ENCODE results near the gene IDE.
"Not testable (repeated sequence)": the region's sequence is repeated elsewhere in the genome, so short reads cannot be mapped to it uniquely, and the experiment has no call there.

Gene IDE

DNA sequence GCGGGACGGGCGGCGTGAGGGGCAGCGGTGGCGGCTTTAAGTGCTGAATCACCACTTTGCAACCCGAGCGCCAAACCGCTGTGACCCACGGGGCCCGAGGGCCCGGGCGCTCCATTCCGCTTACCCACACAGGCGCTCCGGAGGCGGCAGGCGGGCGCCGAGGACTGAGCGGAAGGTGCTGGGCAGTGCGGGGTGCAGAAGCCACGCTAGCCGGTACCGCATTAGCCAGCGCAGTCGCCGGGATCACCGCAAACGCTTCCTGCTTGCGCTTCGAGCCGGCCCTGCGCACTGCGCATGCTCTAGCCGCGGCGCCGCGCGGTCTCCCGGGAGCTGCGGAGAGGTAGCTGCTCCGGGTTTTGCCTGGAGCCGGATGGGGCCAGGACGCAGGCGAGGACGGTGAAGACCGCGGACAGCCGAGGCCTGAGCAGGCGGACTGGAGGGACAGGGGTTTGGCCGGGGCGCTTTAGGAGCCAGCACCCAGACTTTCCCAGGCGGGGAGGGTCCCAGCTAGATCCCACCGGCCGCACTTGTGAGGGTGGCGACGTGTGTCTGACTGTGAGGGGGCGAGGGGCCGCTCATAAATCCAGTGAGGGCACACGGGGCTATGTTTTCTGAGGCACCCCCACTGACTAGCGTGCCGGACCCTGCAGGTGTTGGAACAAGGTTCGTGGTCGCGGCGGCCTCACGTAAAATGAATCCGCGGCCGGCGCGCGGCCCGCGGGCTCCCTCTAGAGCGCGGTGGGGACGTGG lies at the start of gene IDE:
IDE (minus strand) TSS at position 296 of the 750 bp plus-strand sequence; CDS start at position 222, 74 bp downstream.
- DNase-seq (ENCODE audit: low spot score), result peak; percentile 87

DNA sequence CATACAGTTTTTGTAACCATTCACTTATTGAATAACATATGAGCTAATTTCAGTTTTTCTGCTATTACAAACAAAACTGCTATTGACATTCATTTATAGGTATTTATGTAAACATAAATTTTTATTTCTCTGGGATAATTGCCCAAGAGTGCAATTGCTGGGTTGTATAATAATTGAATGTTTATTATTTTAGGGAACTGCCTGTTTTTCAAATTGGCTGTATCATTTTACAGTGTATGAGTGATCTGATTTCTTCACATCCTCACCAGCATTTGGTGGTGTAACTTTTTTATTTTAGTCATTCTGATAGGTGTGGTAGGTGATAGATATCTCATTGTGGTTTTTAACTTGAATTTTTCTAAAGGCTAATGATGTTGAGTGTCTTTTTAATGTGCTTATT lies 45.5 kb upstream of the IDE start:
- DNase-seq (ENCODE audit: low spot score), result no peak

DNA sequence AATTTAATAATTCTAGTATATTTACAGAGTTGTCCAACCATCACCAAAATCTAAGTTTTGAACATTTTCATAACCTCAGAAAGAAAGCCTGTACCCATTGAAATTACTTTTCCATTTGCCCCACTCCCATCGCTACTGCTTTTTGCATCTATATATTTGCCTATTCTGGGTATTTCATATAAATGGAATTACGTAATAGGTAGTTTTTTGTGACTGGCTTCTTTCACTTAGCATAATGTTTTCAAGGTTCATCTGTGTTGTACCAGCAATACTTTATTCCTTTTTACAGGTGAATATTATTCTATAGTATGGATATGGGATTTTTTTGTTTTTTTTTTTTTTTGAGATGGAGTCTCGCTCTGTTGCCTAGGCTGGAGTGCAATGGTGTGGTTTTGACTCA lies 41.6 kb upstream of the IDE start:
- no peak for DNase-seq (ENCODE audit: low spot score)

DNA sequence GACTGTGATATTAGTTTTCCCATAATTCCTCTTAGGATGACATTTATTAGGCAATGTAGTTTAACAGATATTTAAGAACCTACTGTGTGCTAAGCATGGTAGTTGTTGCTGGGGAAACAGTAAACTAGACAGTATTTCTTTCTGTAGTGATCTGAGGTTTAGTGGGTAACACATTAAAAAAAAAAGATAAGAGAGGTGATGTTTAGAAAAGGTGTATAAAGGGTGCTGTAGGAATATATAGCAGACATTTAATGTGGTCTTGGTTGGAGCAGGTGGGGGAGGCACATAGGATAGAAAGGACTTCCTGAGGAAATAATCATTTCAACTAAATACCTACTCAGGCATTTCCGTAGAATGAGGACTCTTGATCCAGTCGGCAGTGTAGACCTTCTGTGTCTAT lies 30.9 kb upstream of the IDE start:
- no peak for DNase-seq (ENCODE audit: low spot score)

DNA sequence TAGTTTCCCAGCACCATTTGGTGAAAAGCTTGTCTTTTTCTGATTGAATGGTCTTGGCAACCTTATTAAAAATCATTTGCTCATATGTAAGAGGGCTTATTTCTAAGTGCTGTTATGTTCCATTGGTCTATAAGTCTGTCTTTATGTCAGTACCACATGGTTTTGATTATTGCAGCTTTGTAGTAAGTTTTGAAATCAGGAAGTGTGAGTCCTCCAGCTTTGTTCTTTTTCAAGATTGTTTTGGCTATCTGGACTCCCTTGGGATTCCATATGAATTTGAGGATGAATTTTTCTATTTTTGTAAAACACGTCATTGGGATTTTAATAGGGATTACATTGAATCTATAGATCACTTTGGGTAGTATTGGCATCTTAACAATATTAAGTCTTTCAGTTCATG lies 24.4 kb upstream of the IDE start:
- no peak for DNase-seq (ENCODE audit: low spot score)

DNA sequence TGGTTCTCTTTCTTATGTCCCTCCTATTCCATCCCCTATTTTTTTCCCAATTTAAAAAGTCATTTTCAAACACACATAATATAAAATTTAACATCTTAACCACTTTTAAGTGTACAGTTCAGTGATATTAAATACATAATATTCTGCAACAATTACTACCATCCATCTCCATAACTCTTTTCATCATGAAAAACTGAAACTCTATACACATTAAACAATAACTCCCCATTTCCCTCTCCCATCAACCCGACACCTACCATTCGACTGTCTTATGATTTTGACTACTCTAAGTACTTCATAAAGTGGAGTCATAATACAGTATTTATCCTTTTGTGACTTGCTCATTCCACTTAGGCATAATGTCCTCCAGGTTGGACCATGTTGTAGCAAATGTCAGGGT lies 21.6 kb upstream of the IDE start:
- no peak for DNase-seq (ENCODE audit: low spot score)

DNA sequence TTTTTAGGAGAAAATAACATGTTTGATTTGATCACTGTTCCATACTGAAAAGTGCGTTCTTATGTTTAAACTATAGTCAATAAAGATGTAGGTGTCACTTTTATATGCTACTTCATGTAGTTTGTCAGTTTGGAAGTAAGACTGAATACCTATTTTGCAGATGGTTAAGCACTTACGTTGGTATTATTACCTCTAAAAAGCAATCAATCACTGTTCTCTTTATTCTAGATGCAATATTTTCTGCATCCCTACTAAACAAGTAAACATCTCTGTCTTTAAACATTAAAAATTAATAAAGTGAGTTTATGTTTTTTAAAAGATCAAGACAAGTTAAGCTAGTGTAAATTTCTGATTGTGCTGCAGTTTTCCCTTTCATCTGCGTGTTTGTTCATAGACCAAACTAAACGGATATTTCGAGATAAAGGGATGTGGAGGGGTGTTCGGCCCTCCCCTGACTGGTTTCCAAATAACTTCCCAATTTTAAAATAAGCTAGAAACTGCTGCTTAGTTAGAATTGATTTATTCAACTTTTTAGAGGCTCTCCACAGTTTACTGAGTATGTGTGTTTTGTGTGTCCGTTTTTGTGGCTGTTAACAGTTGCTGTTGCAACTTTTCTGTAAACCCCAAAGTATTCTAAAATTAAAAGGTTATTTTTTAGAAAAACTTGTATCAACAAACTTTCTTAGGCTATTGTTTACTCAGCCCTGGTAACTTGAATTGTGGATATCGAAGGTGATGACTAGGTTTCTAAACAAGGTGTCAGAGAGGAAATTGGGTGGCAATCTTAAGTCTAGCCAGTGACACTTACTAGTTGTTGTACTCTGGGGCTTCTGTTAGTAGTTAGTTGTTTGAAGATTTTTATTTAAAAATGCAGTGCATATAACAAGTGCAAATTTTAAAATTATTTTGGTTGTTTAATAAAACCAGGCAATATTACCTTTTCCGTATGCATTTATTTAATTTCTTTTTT lies 20.0 kb upstream of the IDE start:
- DNase-seq (ENCODE audit: low spot score), result peak; percentile 49

DNA sequence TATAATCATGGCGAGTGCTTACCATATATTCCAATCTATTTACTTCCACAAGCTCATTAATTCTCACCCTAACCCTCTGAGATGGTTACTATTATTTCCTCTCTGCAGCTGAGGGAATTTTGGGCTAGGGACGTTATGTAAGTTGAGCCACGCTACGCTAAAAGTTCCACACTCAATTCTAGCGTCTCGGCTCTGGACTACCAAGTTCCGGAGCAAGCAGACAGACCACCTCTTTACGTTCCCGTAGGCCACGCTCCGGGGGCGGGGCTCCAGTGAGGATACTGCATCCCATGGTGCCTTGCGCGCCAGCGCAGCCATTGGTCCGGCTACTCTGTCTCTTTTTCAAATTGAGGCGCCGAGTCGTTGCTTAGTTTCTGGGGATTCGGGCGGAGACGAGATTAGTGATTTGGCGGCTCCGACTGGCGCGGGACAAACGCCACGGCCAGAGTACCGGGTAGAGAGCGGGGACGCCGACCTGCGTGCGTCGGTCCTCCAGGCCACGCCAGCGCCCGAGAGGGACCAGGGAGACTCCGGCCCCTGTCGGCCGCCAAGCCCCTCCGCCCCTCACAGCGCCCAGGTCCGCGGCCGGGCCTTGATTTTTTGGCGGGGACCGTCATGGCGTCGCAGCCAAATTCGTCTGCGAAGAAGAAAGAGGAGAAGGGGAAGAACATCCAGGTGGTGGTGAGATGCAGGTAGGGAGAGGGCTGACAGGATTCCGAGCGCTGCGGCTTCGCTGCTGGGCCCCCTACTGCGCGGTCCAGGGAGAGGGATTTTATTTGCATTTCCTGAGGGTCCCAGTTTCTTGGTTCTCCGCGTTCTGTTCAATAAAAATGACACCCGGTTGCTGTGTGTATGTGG lies 19.1 kb upstream of the IDE start, which contains the start of gene KIF11:
KIF11 (plus strand) TSS at position 370 of the 858 bp plus-strand sequence; CDS start at position 616, 246 bp downstream.
- peak; percentile 98 for DNase-seq (ENCODE audit: low spot score)

DNA sequence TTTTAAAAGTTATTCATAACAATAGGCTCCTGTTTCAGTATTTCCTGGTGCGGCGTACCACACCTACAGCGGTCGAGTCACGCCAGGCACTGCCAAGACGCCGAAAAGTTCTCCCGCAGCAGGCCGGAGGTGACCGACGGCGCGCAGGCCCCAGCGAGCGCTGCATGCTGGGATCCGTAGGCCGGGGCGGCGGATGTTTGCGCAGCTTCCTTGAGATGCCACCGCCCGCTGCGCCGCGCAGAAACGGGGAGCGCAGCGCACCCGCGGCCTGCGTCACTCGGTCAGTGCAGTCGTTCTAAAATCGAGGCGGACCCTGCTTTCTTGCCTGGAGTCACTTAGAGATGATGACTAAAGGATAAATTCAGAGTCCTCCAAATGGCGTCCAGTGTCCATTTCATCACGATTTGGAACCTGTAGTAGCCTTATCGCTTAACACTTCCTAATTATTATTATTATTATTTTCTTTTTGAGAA lies 17.7 kb upstream of the IDE start:
- DNase-seq (ENCODE audit: low spot score), result peak; percentile 93

DNA sequence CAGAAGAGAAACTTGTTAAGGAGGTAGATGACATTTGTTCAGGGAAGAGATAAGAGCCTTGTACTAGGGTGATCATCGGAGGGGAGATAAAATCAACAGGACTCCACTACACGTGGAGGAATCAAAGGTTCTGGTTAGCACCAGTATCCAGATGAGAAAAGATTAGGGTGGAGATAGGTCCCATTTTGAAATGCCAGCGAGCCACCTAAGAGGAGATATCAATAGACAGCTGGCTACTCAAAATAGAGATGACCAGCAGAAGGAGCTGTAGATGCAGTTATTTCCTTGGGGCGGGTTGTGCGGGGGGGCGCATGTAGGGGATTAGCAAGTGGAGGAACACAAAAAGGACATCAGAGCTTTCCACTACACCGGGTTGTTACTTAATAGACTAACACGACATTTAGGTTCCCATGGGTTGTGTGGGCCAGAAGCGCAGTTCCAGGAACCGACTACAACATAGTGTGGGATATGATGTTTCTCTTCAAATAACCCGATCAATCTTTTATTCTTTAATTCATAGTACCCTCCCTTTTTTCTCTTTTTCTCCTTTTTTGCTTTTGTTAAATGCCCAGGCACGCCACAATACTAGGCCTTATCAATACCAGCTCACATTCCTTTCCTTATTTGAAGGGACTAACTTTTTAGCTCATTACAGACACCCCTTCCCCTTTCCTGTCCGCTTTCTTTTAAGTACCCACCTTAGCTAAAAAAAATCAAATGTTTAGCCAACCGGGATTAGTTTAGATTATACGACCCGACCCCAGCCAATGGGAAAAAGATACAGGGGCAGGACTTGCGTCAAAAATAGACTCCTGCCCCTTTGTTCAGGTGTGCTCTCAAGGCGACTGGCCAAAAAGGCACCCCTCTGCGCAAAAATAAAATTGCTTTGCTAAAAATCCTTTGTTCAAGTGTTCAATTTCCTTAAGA lies 17.0 kb upstream of the IDE start:
- DNase-seq (ENCODE audit: low spot score), result no peak

DNA sequence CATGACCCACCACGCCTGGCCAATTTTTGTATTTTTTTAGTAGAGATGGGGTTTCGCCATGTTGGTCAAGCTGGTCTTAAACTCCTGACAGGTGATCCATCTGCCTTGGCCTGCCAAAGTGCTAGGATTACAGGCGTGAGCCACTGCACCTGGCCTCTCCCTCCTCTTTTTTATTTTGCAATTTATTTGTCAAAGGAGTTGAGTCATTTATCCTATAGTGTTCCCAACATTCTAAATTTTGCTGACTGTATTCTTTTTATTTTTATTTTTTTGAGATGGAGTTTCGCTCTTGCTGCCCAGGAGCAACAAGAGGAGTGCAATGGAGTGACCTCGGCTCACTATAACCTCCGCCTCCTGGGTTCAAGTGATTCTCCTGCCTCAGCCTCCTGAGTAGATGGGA lies 8.5 kb upstream of the IDE start:
- DNase-seq (ENCODE audit: low spot score), result not testable (repeated sequence)

DNA sequence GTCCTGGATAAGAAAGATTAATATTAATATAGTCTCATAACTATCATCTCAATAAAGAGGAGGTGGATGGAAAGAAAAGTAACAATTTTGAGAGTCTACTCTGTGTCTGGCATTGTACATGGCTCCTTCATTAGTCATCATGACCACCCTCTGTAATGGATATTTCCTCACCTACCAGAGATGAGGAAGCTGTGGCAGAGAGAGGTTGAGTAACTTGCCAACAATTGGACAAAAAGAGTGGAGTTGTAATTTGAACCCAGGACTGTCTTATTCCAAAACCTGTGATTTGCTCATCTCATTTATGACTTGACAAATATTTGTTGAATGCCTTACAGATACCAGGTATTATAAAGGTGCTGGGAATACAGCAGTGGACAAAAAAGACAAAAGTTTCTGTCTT lies 2.1 kb upstream of the IDE start:
- DNase-seq (ENCODE audit: low spot score), result no peak

DNA sequence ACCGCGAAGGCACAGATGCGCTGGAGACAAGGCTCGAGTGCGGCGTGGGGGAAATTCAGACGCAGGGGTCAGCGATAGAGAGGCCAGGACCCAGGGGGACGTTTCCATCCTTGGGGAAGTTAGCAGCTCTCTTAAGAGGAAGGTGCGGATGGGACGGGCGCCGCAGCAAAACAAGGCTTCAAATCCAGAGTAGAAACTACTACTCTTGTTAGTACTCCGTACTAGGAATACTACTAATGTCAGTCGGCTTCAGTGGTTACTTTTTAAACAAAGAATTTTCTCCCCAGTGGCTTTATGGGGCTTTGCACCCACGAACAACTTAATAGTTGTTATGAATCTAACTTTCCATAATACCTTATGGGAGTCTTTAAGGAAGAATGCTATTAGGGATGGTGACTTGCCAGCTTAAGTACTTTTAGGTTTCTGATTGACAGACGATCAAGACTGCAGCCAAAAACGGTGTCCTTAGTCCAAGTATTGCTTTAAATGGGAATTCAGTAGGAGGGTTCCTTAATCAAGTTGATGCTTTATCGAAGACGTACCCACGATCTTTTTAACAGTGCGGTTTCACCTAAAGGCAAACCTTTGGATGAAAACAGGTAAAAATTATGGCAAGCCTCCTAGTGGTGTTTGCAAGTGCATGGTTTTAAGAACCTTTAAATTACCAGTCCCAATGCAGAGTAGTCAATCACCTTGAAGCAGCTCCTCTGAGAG lies 812 bp upstream of the IDE start:
- DNase-seq (ENCODE audit: low spot score), result no peak

DNA sequence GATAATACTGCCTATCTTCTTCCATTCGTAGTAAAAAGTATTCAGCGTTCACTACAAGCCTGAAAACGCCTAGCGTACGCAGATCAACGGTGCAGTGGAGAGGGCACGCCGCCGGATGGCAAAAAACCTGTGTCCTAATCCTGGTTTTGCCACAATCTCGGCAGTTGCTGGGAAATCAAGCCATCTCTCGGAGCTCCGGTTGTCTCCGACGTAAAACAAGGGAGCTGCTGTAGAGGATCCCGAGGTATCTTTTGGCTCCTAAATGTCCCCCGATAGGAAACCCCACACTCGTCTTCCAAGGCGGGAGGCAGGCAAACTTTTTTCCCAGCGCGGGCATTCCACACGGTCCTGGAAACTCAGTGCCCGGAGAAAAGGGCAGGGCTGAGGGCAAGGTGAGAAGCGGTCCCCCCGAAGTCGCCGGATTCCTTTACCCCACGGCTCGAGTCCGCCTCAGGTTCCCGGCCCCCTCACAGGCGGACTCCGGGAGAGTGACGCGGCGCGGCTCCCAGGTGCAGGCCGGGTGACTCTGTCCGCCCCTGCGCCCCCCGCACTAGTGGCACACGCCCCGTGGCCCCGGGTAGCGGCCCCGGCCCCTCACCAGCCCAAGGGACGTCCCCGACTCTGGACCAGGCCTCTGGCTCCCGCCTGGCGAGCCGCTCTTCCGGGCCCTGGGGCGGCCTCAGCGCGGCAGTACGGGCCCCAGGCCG lies 649 bp downstream of the IDE start:
- DNase-seq (ENCODE audit: low spot score), result no peak

DNA sequence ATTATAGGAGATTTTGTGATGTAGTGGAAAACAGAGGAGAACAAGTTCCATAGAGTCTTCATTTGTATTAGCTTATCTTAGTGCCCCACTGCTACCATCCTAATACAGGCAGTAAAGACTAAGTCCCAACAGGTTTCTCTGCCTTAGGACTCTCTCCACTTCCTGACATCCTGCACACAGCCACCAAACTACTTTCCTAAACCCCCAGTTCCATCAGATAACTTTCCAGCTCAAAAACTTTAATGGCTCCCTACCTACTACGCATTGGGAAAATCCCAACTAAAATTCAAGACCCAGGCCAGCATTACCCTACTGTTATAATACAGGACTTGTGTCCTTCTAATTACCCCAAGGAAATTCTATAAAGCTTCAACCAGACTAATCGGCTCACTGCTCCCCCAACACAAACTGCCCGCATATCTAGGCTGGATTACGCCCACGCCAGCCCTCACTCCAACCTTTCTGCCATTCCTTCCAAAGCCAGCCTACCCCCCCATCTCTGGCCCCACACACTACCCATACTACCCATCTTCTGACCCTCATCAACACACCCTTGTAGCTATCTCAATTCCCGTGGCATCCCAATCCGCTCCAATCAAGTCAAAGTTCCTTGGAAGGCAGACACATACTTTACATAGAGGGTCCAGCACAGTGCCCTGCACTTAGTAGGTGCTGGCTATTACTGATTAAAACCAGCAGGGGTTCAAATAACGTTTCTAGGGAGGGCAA lies 1.4 kb downstream of the IDE start:
- DNase-seq (ENCODE audit: low spot score), result no peak

DNA sequence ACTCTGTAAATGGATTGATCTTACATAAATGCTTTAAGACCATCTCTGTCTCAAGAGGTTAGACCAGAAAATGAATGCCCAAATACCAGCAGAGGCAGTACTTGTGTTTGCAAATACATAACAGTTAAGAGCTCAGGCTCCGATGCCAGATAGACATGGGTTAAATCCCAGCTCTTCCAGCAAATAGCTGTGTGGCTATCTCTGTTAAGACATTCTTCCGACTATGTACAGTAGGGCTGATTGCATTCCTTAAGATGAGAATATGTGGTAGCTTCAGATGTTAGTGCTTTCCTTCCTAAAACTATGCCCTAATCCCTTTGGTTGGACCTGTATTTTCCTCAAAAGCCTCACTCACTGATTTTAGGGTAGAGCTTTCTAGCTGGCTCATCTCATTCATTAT lies 2.2 kb downstream of the IDE start:
- no peak for DNase-seq (ENCODE audit: low spot score)

DNA sequence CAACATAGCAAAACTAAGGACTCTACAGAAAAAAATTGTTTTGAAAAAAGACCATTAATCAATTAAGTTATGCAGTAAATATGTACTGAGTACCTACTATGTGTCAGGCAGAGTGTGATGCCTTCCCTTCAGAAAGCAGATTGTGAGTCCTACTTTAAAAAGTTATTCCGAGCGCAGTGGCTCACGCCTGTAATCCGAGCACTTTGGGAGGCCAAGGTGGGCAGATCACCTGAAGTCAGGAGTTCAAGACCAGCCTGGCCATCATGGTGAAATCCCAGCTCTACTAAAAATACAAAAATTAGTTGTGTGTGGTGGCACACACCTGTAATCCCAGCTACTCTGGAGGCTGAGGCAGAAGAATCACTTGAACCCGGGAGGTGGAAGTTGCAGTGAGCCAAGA lies 4.2 kb downstream of the IDE start:
- DNase-seq (ENCODE audit: low spot score), result not testable (repeated sequence)

DNA sequence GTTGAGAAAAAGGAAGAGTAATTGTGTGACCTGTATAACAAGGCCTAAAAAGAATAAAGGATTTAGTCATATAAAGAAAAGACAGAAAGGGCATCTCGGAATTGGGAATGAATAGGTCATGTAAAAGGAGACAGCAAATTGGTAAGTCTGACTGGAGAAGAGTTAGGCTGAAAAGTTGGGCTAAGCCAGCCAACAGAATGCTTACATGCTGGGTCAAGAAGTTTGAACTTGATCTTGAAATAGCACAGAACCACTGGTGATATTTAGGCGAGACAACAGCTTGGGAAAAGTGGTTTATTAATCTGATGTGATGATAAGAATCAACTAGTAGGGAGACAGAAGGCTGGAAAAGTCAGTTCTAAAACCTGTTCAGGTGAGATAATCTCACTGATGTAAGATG lies 4.8 kb downstream of the IDE start:
- no peak for DNase-seq (ENCODE audit: low spot score)

Data from activated CD4-positive, alpha-beta T cell treated with anti-CD3 and anti-CD28 coated beads, Interleukin-2, Interleukin-4, amounts not matched to agents 100 ng/mL and 50 ng/mL, durations not matched to agents 16 hours and 8 hours (primary cell).